A673 (cell line): ENCODE results near the gene CD53.

ENCODE experiments used
- EZH2 ChIP-seq: fragments of 200-600 bp; sonication (generic); IDR thresholded peaks from 2 replicates; pipeline ENCODE4 v1.6.1; 2017; ENCODE audit warnings: borderline replicate concordance, low read depth, mild to moderate bottlenecking, mixed read lengths, antibody characterized with exemption, low read length; ENCODE audit not compliant: poor library complexity, severe bottlenecking
- TF ChIP-seq, protein P1 (sequence below): fragments of 300-800, 200-600 bp; sonication (generic); conservative IDR thresholded peaks from 2 replicates; pipeline ENCODE4 v1.5.1; 2017; ENCODE audit warnings: low read depth, mild to moderate bottlenecking, antibody characterized with exemption, low read length, moderate library complexity, mixed read lengths

DNA sequence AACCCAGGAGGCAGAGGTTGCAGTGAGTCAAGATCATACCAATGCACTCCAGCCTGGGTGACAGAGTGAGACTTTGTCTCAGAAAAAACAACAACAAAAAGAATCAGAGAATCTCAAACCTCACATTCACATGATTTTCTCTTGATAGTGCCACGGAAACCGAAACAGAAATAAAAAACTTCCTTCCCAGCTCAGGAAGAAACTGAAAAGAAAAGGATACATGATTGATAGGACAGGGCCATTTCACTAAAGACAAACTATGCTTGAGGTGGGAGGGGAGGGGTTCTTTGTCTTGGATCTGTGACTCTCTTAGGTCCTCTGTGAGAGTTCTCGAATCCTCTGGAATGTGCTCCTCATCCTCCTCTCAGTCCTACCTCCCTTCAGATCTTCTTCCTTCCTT lies 19.8 kb upstream of the CD53 start:
- TF ChIP-seq, protein P1, sequence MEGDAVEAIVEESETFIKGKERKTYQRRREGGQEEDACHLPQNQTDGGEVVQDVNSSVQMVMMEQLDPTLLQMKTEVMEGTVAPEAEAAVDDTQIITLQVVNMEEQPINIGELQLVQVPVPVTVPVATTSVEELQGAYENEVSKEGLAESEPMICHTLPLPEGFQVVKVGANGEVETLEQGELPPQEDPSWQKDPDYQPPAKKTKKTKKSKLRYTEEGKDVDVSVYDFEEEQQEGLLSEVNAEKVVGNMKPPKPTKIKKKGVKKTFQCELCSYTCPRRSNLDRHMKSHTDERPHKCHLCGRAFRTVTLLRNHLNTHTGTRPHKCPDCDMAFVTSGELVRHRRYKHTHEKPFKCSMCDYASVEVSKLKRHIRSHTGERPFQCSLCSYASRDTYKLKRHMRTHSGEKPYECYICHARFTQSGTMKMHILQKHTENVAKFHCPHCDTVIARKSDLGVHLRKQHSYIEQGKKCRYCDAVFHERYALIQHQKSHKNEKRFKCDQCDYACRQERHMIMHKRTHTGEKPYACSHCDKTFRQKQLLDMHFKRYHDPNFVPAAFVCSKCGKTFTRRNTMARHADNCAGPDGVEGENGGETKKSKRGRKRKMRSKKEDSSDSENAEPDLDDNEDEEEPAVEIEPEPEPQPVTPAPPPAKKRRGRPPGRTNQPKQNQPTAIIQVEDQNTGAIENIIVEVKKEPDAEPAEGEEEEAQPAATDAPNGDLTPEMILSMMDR = no peak
- no peak for TF ChIP-seq EZH2
